Hepatocyte (in vitro differentiated cells): ENCODE results near the gene BIK.

Experiments
- EZH2 ChIP-seq: fragments of 200-600 bp; sonication (generic); IDR thresholded peaks from 2 replicates; pipeline ENCODE4 v1.6.1; 2016; ENCODE audit warnings: antibody characterized with exemption, mild to moderate bottlenecking, borderline replicate concordance
- EZH2phosphoT487 ChIP-seq: fragments of 200-600 bp; sonication (generic); IDR thresholded peaks from one replicate; pipeline ENCODE4 v1.6.1; 2018; ENCODE audit warnings: antibody characterized with exemption, mild to moderate bottlenecking, low read depth, moderate library complexity; ENCODE audit not compliant: unreplicated experiment, severe bottlenecking
- TF ChIP-seq, protein P1 (sequence below): fragments of 200-600 bp; sonication (generic); IDR thresholded peaks from 2 replicates; pipeline ENCODE4 v1.5.1; 2016; ENCODE audit warnings: antibody characterized with exemption, mild to moderate bottlenecking; ENCODE audit not compliant: poor library complexity

GRCh38 chr22:43166132-43166930 is 55.8 kb downstream of the BIK start:
- TF ChIP-seq, protein P1, sequence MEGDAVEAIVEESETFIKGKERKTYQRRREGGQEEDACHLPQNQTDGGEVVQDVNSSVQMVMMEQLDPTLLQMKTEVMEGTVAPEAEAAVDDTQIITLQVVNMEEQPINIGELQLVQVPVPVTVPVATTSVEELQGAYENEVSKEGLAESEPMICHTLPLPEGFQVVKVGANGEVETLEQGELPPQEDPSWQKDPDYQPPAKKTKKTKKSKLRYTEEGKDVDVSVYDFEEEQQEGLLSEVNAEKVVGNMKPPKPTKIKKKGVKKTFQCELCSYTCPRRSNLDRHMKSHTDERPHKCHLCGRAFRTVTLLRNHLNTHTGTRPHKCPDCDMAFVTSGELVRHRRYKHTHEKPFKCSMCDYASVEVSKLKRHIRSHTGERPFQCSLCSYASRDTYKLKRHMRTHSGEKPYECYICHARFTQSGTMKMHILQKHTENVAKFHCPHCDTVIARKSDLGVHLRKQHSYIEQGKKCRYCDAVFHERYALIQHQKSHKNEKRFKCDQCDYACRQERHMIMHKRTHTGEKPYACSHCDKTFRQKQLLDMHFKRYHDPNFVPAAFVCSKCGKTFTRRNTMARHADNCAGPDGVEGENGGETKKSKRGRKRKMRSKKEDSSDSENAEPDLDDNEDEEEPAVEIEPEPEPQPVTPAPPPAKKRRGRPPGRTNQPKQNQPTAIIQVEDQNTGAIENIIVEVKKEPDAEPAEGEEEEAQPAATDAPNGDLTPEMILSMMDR = no peak
- TF ChIP-seq EZH2phosphoT487 = no peak
- TF ChIP-seq EZH2 = no peak
